MM.1S (cell line): ENCODE results near the gene HELB.

ENCODE experiments used
- CTCF ChIP-seq: fragments of 300-600 bp; sonication (generic); IDR thresholded peaks from 2 replicates; pipeline ENCODE4 v1.5.1; 2016; ENCODE audit warnings: antibody characterized with exemption, low read length, mixed read lengths
- EZH2 ChIP-seq: fragments of 300-600 bp; sonication (generic); optimal IDR thresholded peaks from 2 replicates; pipeline ENCODE3; 2017; ENCODE audit warnings: low read depth, mild to moderate bottlenecking, antibody characterized with exemption, low read length, mixed read lengths
- EZH2phosphoT487 ChIP-seq: fragments of 300-600 bp; sonication (generic); IDR thresholded peaks from 2 replicates; pipeline ENCODE4 v1.6.1; 2018; ENCODE audit warnings: antibody characterized with exemption, low read length

DNA sequence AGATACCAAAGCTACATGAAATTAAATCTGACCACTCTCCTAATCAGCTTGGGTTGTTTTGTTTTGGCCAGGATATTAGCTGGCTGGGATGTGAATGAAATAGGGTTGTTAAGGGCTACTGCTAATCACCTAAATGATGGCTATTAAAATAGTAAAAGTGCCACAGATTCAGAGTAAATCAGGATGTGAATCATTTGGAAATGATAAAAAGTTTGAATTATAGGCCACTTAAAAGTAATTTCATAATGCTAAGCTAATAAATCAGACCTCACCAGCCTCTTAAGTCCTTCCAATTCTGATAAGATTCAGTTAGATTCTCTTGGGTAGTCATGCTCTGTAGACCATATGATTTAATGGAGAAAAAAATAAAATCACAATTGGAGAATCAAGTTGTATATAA lies 12.0 kb downstream of the HELB start:
- TF ChIP-seq CTCF (no peak), EZH2phosphoT487 (no peak), EZH2 (no peak)
